ENCODE measurements around the gene MAST2.
"Not testable (repeated sequence)": the region's sequence is repeated elsewhere in the genome, so short reads cannot be mapped to it uniquely, and the experiment has no call there.

The MAST2 gene

GRCh38 chr1:45949462-45949861, 146.1 kb downstream of the MAST2 start:
- H3K36me3 ChIP-seq (ENCODE audit: control insufficient read depth in 1 of 2, insufficient read depth in 2 of 2, low read length in 2 of 2); H3K27ac ChIP-seq (ENCODE audit: low read depth, low read length); H3K9ac ChIP-seq (ENCODE audit: low read depth in 1 of 2, low read length in 2 of 2); H3K9me3 ChIP-seq (ENCODE audit: control insufficient read depth in 1 of 2, low read length in 2 of 2); H3K4me3 ChIP-seq (ENCODE audit: low read depth in 1 of 2, low read length in 2 of 2); H3K27me3 ChIP-seq (ENCODE audit: control insufficient read depth in 1 of 2, insufficient read depth in 2 of 2, low read length in 2 of 2): not testable (repeated sequence)
- peaks cover 9 to 20% of the 10 kb centered on the region in 2 donors for H3K4me1 ChIP-seq (ENCODE audit: control insufficient read depth in 1 of 2, insufficient read depth in 2 of 2, low read length in 2 of 2)

- no peaks in the 10 kb centered on the region for H3K9me3 ChIP-seq (ENCODE audit: control insufficient read depth in 1 of 2, low read length in 2 of 2)
These were observed 148.7 kb downstream of the MAST2 start for GRCh38 chr1:45952072-45952471.

DNA sequence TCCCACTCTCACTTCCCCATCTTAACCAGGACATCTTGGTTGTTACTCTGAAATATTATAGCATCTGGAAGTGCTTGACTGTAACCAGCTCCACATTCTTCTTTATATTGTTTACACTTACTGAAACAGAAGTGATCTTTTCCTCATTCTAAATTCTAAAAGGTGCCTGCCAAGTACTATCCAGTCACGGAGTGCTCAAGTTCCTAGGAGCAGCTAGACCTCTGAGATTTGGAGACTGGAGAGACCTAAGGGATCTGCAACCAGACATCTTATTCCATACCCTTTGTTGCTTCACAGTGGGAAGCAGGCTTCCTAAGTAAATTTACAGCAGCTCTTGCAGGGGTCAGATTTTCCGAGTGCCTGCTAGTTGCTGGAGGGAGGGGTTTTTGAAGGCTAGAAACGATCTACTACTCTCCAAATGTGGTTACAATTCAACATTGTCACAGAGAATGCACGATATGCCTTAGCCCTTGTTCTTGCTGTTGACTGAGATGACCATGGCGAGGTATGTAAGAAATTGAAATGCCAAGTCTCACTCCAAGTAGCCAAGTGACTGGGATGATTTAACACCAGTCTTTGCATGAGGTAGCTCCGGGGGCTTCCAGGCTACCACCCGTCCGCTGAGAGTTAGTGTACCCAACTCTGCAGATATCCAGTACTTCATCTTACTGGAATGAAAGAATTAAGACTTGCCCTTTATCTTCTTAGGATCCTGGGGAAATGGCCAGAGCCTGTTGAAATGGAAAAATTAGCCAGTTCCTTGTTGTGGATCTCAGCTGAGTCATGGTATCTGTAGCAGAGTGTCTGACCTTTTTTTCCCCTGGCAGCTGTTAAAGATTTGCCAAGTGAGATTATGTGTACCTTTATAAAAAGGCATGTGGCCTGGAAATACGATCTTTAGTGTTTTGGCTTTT, 150.8 kb downstream of the MAST2 start:
- H3K9me3 ChIP-seq (ENCODE audit: control insufficient read depth in 1 of 2, low read length in 2 of 2), result no peaks in the 10 kb centered on the region
- H3K27me3 ChIP-seq (ENCODE audit: control insufficient read depth in 1 of 2, insufficient read depth in 2 of 2, low read length in 2 of 2), result no peaks in the 10 kb centered on the region
- peak overlapping the region in 1 of 2 donors; percentile 41 for H3K4me3 ChIP-seq (ENCODE audit: low read depth in 1 of 2, low read length in 2 of 2)
- H3K4me1 ChIP-seq (ENCODE audit: control insufficient read depth in 1 of 2, insufficient read depth in 2 of 2, low read length in 2 of 2), result peaks cover 10 to 21% of the 10 kb centered on the region in 2 donors
- peak overlapping the region; percentile 62 for H3K27ac ChIP-seq (ENCODE audit: low read depth, low read length)
- H3K36me3 ChIP-seq (ENCODE audit: control insufficient read depth in 1 of 2, insufficient read depth in 2 of 2, low read length in 2 of 2), result peaks cover 0 to 2% of the 10 kb centered on the region in 2 donors
- no peak overlapping the region for H3K9ac ChIP-seq (ENCODE audit: low read depth in 1 of 2, low read length in 2 of 2)

More at GRCh38 chr1:45952072-45952471, 148.7 kb downstream of the MAST2 start:
- no peak overlapping the region for H3K9ac ChIP-seq (ENCODE audit: low read depth in 1 of 2, low read length in 2 of 2)
- H3K27me3 ChIP-seq (ENCODE audit: control insufficient read depth in 1 of 2, insufficient read depth in 2 of 2, low read length in 2 of 2), result no peaks in the 10 kb centered on the region
- H3K4me1 ChIP-seq (ENCODE audit: control insufficient read depth in 1 of 2, insufficient read depth in 2 of 2, low read length in 2 of 2), result peaks cover 10 to 18% of the 10 kb centered on the region in 2 donors
- H3K36me3 ChIP-seq (ENCODE audit: control insufficient read depth in 1 of 2, insufficient read depth in 2 of 2, low read length in 2 of 2), result no peaks in the 10 kb centered on the region
- no peak overlapping the region for H3K27ac ChIP-seq (ENCODE audit: low read depth, low read length)
- no peak overlapping the region for H3K4me3 ChIP-seq (ENCODE audit: low read depth in 1 of 2, low read length in 2 of 2)

- Histone ChIP-seq H3K4me3 (ENCODE audit: low read depth in 1 of 2, low read length in 2 of 2) (no peak overlapping the region), H3K4me1 (ENCODE audit: control insufficient read depth in 1 of 2, insufficient read depth in 2 of 2, low read length in 2 of 2) (peaks cover 10 to 26% of the 10 kb centered on the region in 2 donors), H3K36me3 (ENCODE audit: control insufficient read depth in 1 of 2, insufficient read depth in 2 of 2, low read length in 2 of 2) (peaks cover 7 to 15% of the 10 kb centered on the region in 2 donors), H3K27me3 (ENCODE audit: control insufficient read depth in 1 of 2, insufficient read depth in 2 of 2, low read length in 2 of 2) (no peaks in the 10 kb centered on the region), H3K9ac (ENCODE audit: low read depth in 1 of 2, low read length in 2 of 2) (no peak overlapping the region), H3K9me3 (ENCODE audit: control insufficient read depth in 1 of 2, low read length in 2 of 2) (no peaks in the 10 kb centered on the region), H3K27ac (ENCODE audit: low read depth, low read length) (no peak overlapping the region)
These were observed 154.3 kb downstream of the MAST2 start for GRCh38 chr1:45957684-45958083.

DNA sequence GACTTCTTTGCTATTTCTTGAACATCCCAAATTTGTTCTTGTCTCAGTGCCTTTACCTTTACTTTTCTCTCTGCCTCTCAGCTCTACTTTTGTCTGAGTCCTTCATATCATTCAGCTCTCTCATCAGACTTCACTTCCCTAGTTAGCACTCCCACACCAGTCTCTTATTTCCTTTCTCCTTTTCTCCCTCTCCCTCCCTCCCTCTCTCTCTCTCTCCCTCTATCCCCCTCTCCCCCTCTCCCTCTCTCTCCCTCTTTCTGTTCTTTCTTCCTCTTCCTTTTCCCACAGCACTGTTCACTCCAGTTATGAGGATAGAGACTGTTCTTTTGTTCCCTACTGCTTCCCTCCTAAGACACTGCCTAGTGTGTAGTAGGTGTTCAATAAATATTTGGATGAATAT, 154.9 kb downstream of the MAST2 start:
- Histone ChIP-seq H3K27ac (ENCODE audit: low read depth, low read length) (no peak overlapping the region), H3K4me3 (ENCODE audit: low read depth in 1 of 2, low read length in 2 of 2) (no peak overlapping the region), H3K27me3 (ENCODE audit: control insufficient read depth in 1 of 2, insufficient read depth in 2 of 2, low read length in 2 of 2) (no peaks in the 10 kb centered on the region), H3K9ac (ENCODE audit: low read depth in 1 of 2, low read length in 2 of 2) (no peak overlapping the region), H3K36me3 (ENCODE audit: control insufficient read depth in 1 of 2, insufficient read depth in 2 of 2, low read length in 2 of 2) (peaks cover 7 to 15% of the 10 kb centered on the region in 2 donors), H3K9me3 (ENCODE audit: control insufficient read depth in 1 of 2, low read length in 2 of 2) (no peaks in the 10 kb centered on the region), H3K4me1 (ENCODE audit: control insufficient read depth in 1 of 2, insufficient read depth in 2 of 2, low read length in 2 of 2) (peaks cover 10 to 22% of the 10 kb centered on the region in 2 donors)

DNA sequence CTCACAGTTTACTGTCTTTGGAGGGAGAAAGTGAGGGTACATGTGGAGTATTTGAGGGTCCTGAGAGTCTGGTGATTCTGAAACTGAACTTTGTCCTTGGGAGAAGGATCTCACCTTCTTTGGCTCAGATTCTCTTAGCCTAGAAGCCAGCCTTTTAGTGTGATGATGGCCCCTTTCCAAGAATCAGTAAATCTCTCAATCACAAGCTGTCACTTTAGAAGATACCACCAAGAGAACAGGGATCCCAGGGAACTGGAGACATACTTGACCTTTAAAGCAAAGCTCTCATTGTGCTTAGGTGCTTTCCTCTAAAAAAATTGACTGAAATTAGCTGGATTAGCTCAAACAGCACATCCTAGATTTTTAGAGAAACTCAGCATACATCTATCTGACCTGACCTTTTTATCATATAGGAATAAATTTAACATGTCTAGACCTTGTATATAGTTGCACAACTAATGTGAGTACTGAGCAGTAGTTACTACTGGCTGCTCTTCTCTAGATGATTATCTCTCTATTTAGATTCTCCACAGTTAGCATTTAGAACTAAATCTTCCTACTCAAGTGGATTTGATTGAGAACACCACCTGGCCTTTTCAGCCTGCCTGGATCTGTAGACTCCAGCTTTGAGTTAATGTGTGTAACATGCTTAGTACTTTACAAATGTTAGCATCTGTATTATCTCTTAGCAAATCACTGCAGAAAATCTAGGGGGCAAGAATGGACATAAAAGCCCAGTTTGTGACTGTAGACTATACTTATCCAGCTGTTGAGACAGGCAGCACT, 157.7 kb downstream of the MAST2 start:
- H3K4me3 ChIP-seq (ENCODE audit: low read depth in 1 of 2, low read length in 2 of 2), result no peak overlapping the region
- H3K27ac ChIP-seq (ENCODE audit: low read depth, low read length), result no peak overlapping the region

DNA sequence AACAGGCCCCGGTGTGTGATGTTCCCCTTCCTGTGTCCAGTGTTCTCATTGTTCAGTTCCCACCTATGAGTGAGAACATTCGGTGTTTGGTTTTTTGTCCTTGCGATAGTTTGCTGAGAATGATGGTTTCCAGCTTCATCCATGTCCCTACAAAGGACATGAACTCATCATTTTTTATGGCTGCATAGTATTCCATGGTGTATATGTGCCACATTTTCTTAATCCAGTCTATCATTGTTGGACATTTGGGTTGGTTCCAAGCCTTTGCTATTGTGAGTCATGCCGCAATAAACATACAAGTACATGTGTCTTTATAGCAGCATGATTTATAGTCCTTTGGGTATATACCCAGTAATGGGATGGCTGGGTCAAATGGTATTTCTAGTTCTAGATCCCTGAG, 158.5 kb downstream of the MAST2 start:
- not testable (repeated sequence) for H3K27ac ChIP-seq (ENCODE audit: low read depth, low read length); H3K27me3 ChIP-seq (ENCODE audit: control insufficient read depth in 1 of 2, insufficient read depth in 2 of 2, low read length in 2 of 2); H3K9me3 ChIP-seq (ENCODE audit: control insufficient read depth in 1 of 2, low read length in 2 of 2); H3K9ac ChIP-seq (ENCODE audit: low read depth in 1 of 2, low read length in 2 of 2); H3K4me1 ChIP-seq (ENCODE audit: control insufficient read depth in 1 of 2, insufficient read depth in 2 of 2, low read length in 2 of 2); H3K4me3 ChIP-seq (ENCODE audit: low read depth in 1 of 2, low read length in 2 of 2)
- H3K36me3 ChIP-seq (ENCODE audit: control insufficient read depth in 1 of 2, insufficient read depth in 2 of 2, low read length in 2 of 2), result peaks cover 7 to 15% of the 10 kb centered on the region in 2 donors

More for the DNA sequence above, 157.7 kb downstream of the MAST2 start:
- Histone ChIP-seq H3K9ac (ENCODE audit: low read depth in 1 of 2, low read length in 2 of 2) (no peak overlapping the region), H3K9me3 (ENCODE audit: control insufficient read depth in 1 of 2, low read length in 2 of 2) (no peaks in the 10 kb centered on the region), H3K36me3 (ENCODE audit: control insufficient read depth in 1 of 2, insufficient read depth in 2 of 2, low read length in 2 of 2) (peaks cover 7 to 15% of the 10 kb centered on the region in 2 donors), H3K27me3 (ENCODE audit: control insufficient read depth in 1 of 2, insufficient read depth in 2 of 2, low read length in 2 of 2) (no peaks in the 10 kb centered on the region), H3K4me1 (ENCODE audit: control insufficient read depth in 1 of 2, insufficient read depth in 2 of 2, low read length in 2 of 2) (peaks cover 0 to 8% of the 10 kb centered on the region in 2 donors)

DNA sequence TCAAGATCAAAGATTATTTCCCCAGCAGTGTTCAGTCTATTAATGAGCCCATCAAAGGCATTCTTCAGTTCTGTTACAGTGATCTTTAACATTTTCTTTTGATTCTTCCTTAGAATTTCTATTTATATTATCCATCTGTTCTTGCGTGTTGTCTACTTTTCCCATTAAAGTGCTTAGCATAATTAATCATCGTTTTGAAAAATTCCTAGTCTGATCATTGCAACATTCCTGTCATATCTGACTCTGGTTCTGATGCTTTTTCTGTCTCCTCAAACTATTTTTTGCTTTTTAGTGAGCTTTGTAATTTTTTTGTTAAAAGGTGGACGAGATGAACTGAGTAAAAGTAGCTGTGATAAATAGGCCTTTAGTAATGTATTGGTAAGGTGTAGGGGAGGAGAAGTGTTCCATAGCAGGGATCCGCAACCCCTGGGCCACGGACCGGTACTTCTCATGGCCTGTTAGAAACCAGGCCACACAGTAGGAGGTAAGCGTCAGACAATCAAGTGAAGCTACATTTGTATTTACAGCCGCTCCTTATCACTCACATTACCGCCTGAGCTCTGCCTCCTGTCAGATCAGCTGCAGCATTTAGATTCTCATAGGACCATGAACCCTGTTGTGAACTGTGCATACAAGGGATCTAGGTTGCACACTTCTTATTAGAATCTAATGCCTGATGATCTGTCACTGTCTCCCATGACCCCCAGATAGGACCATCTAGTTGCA, 165.7 kb downstream of the MAST2 start:
- Histone ChIP-seq H3K36me3 (ENCODE audit: control insufficient read depth in 1 of 2, insufficient read depth in 2 of 2, low read length in 2 of 2) (no peaks in the 10 kb centered on the region), H3K4me1 (ENCODE audit: control insufficient read depth in 1 of 2, insufficient read depth in 2 of 2, low read length in 2 of 2) (peaks cover 34 to 39% of the 10 kb centered on the region in 2 donors), H3K4me3 (ENCODE audit: low read depth in 1 of 2, low read length in 2 of 2) (no peak overlapping the region), H3K9ac (ENCODE audit: low read depth in 1 of 2, low read length in 2 of 2) (no peak overlapping the region), H3K27me3 (ENCODE audit: control insufficient read depth in 1 of 2, insufficient read depth in 2 of 2, low read length in 2 of 2) (no peaks in the 10 kb centered on the region), H3K27ac (ENCODE audit: low read depth, low read length) (no peak overlapping the region), H3K9me3 (ENCODE audit: control insufficient read depth in 1 of 2, low read length in 2 of 2) (no peaks in the 10 kb centered on the region)

DNA sequence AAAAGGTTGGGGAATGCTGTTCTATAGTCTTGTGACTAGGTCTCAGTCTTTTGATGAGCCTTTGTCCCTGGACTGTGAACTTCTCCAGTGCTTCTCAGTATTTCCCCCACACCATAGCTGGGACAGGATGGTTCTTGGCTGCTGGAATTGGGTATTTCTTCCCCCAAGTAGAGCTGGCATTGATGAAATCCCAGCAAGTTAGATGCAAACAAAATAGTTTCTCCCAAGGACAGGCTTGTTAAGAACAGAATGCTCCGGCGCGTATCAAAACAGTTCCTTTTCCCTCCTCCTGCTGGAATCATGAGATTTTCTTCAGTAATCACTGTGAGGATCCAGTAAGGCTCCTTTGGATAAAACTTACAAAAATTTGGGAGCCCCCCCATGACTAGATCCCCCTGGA, 166.5 kb downstream of the MAST2 start:
- no peak overlapping the region for H3K27ac ChIP-seq (ENCODE audit: low read depth, low read length)
- no peaks in the 10 kb centered on the region for H3K36me3 ChIP-seq (ENCODE audit: control insufficient read depth in 1 of 2, insufficient read depth in 2 of 2, low read length in 2 of 2)
- H3K4me3 ChIP-seq (ENCODE audit: low read depth in 1 of 2, low read length in 2 of 2), result peak overlapping the region in 1 of 2 donors; percentile 11
- H3K4me1 ChIP-seq (ENCODE audit: control insufficient read depth in 1 of 2, insufficient read depth in 2 of 2, low read length in 2 of 2), result peaks cover 40 to 47% of the 10 kb centered on the region in 2 donors
- no peak overlapping the region for H3K9ac ChIP-seq (ENCODE audit: low read depth in 1 of 2, low read length in 2 of 2)
- H3K9me3 ChIP-seq (ENCODE audit: control insufficient read depth in 1 of 2, low read length in 2 of 2), result no peaks in the 10 kb centered on the region
- H3K27me3 ChIP-seq (ENCODE audit: control insufficient read depth in 1 of 2, insufficient read depth in 2 of 2, low read length in 2 of 2), result no peaks in the 10 kb centered on the region

All from duodenal mucosa (tissue), 2 donors.